D721Med (cell line): ENCODE measurements around the gene TMEM213.

ENCODE experiments used
- DNase-seq: peaks from one replicate; pipeline ENCODE4 v3.0.0; 2011; ENCODE audit warnings: low spot score; ENCODE audit not compliant: insufficient read length
- FAIRE-seq: peaks from 2 replicates; lab custom pipeline; 2011; peaks lifted over from hg19 to GRCh38; lab: Jason Lieb, UNC
- CTCF ChIP-seq: IDR thresholded peaks from 2 replicates; pipeline ENCODE4 v1.5.1; 2012; ENCODE audit warnings: mild to moderate bottlenecking, control low read depth; ENCODE audit not compliant: insufficient read depth; ENCODE audit errors: missing control alignments

TMEM213 gene

GRCh38 chr7:138838166-138838565 is 40.4 kb downstream of the TMEM213 start:
- no peak for FAIRE-seq
- DNase-seq, result no peak
- TF ChIP-seq CTCF, result no peak

DNA sequence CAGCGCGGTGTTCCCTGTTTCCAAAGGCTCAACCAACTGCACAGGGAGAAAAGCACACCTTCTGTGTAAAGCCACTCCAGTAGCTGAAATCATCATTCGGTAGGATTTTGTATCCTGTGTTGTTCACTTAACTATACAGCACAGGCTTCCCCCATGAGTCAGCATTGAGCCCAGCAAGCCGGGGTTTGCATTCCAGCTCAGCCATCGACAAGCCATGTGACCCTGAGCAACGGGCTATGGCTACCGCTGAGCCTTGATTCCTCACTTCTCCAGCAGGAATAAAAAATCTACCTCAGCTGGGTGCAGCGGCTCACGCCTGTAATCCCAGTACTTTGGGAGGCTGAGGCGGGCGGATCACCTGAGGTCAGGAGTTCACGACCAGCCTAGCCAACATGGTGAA is 44.3 kb downstream of the TMEM213 start:
- DNase-seq (no peak), FAIRE-seq (no peak)
- TF ChIP-seq CTCF, result no peak

DNA sequence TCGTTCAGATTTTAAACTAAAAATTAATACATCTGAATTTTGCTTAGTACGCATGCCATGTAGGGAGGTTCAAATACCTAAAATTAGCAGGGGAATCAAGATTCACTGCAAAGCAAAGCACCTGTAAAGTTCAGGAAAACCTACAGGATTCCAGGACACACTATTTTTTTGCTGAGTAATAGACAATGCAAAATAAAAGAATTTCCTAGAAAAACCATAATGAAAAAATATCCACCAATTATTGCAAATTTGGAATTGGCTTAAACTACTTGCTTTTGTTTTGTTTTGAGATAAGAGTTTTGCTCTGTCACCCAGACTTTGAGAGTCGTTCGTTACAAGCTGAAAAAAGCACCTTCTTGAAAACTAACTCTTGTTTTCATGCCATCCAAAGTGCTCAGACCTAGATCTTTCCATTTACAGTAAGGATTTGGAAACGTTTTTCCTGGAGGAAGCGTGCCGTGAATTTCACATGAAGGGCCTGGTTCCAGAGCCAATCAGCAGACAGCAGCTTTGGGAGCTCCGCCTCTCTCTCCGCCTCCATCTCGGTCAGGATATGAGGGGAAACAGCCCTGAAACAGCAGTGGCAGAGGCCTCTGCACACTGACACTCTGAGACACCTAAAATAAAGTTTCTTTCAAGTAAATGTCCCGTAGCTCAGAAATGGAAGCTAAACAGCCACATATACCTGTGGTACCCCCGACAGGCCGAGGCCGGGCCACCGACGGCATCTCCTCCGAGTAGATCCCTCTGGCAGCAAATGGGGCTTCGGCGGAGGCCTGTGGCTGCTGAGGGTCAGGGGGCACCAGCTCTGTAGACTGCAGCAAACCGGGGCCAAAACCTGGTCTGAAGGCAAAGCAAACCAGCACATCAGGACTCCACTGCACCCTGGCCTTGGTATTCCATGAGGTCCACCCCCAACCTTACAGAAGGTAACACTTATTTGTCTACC is 46.1 kb downstream of the TMEM213 start:
- no peak for TF ChIP-seq CTCF
- no peak for FAIRE-seq

GRCh38 chr7:138845711-138846110 is 47.9 kb downstream of the TMEM213 start:
- DNase-seq (no peak), FAIRE-seq (no peak)

More for the DNA sequence above, 46.1 kb downstream of the TMEM213 start:
- no peak for DNase-seq

GRCh38 chr7:138848056-138848980 is 50.5 kb downstream of the TMEM213 start:
- FAIRE-seq (no peak), DNase-seq (no peak)
- TF ChIP-seq CTCF, result no peak

More at GRCh38 chr7:138845711-138846110, 47.9 kb downstream of the TMEM213 start:
- TF ChIP-seq CTCF, result no peak

DNA sequence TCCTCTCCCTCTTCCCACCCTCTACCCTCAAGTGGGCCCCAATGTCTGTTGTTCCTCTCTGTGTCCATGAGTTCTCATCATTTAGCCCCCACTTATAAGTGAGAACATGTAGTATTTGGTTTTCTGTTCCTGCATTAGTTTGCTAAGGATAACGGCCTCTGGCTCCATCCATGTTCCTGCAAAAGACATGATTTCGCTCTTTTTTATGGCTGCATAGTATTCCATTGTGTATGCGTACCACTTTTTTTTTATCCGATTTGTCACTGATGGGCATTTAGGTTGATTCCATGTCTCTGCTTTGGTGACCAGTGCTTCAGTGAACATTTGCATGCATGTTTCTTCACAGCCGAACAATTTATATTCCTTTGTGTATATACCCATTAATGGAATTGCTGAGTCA is 51.9 kb downstream of the TMEM213 start:
- DNase-seq (no peak), FAIRE-seq (no peak)
- no peak for TF ChIP-seq CTCF
